A549 treated with AZD9567 at 1 μM for 4 hours (cell line): ENCODE results near the gene SYT7. TPM values are rescaled to one million over a fixed set of nuclear protein-coding genes. Genes with fewer than 3 reads are reported as not detected.

ENCODE experiments used
- total RNA-seq: library from RNA; stranded (reverse); fragments of 200-300 nt; extraction: Qiagen RNA extraction; gene quantifications from 5 replicates; pipeline ENCODE4 v1.2.3, GENCODE V29; 2022; ENCODE audit not compliant: insufficient read depth

Gene SYT7
- 0.92 to 1.3 TPM (median 1.2 TPM) in 5 replicates for total RNA-seq

DNA sequence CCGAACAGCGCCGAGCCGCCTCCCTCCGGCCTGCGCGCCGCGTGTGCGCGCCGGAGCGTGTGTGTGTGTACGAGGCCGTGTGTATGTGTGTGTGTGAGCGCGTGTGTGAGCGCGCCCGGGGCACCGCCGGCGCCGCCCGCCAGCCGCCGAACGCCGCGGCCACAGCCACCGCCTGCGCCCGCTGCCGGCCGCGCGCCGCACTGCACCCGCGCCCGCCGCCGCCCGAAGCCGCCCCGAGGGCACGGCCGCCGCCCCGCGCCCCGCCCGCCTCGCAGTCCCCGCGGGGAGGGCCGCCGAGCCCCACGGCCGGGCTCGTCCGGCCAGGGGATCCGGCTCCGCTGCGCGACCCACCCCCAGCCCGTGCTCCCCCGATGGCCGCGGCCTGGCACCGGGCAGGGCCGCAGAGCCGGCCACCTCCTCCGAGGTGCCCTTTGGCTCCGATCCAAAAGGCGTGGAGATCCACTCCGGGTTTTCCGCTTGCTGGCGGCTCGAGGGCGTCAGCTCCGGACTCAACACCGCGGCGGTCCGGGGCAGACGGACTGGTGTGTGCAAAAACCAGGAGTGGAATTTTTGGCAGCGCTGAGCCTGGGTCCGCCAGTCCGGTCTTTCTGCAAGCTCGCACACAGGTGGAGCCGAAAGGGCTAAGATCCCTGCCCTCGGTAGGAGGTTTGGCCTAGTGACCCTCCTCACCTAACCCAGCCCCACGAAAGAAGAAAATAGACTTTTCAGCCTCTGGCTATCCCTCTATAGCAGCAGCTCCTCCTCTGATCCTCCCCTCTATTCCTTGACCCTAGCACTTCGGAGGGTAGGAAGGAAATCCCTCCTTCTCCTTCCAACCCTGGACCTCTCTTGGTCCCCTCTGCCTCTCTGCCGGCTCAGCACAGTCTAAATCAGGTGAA lies at the start of gene SYT7:
Gene SYT7 (minus strand): TSS at position 47 of the 899 bp plus-strand sequence. CDS start 256 bp downstream, outside the sequence.

DNA sequence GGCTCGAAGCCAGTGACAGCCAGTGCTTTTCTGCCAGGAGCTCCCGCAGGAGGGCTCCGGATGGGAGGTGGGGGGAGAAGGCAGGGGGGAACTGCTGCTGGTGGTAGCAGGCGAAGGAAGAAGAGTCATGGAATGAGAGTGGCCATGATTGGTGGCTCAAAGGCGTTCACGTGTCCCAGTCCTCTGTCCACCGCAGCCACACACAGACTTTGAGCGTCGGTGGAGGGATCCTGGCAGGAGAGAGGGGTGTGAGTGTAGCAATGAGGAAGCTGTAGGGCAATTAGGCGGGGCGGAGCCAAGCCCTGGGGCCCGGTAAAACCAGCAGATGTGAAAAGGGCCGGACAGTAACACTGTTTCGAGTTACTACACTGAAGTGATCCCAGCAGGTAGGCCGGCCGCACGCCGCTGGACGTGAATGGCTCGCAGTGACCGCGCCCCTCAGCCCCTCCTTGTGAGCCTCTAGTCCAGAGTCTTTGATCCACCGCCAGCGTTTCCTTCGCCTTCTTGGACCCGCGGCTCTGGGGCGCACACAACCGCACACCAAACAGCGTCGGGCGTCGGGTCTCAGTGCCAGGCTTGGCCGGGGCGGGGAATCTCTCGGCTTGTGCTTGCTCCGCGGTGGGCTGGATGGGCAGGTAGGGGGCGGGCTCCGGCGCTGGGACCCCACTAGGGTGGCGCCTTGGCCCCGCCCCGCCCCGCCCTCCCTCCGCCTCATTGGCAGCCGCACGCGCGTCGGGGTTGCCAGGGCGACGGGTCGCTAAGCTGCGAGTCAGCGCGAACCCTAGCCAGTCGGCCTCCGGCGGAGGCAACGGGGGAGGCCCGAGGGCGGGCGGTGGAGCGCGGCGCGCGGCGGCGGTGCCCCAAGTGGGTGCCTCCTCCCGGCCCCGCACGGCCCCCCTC lies 72.7 kb downstream of the SYT7 start, which contains the start of gene LRRC10B:
Gene LRRC10B (plus strand): TSS at position 788 of the 900 bp plus-strand sequence. CDS start 250 bp downstream, outside the sequence.

Other genes starting within 250 kb of the SYT7 start
- 154 to 195 TPM (median 161 TPM) in 5 replicates for gene DDB1, start 248.0 kb downstream of the SYT7 start, total RNA-seq
- gene TKFC, start 247.8 kb downstream of the SYT7 start, total RNA-seq, result 54.5 to 76.9 TPM (median 73.9 TPM) in 5 replicates
- 43.1 to 48.8 TPM (median 44.3 TPM) in 5 replicates for gene CYB561A3, start 219.2 kb downstream of the SYT7 start, total RNA-seq
- 74.5 to 101 TPM (median 96.3 TPM) in 5 replicates for gene TMEM138, start 218.7 kb downstream of the SYT7 start, total RNA-seq
- 18.4 to 24.4 TPM (median 18.8 TPM) in 5 replicates for gene TMEM216, start 188.5 kb downstream of the SYT7 start, total RNA-seq
- 66.4 to 73.9 TPM (median 73.7 TPM) in 5 replicates for gene CPSF7, start 151.1 kb downstream of the SYT7 start, total RNA-seq
- 40.8 to 91.8 TPM (median 42.4 TPM) in 5 replicates for gene SDHAF2, start 151.0 kb downstream of the SYT7 start, total RNA-seq
- gene LRRC10B, start 72.3 kb downstream of the SYT7 start, total RNA-seq, result 0.16 to 0.89 TPM (median 0.23 TPM) in 5 replicates
- gene DAGLA, start 99.3 kb upstream of the SYT7 start, total RNA-seq, result 3.7 to 5.6 TPM (median 5.2 TPM) in 5 replicates
- 11.9 to 19.0 TPM (median 18.0 TPM) in 5 replicates for gene MYRF, start 171.6 kb upstream of the SYT7 start, total RNA-seq
- gene TMEM258, start 211.5 kb upstream of the SYT7 start, total RNA-seq, result 215 to 243 TPM (median 228 TPM) in 5 replicates
- 85.9 to 107 TPM (median 99.6 TPM) in 5 replicates for gene FEN1, start 211.8 kb upstream of the SYT7 start, total RNA-seq
- gene FADS1, start 235.9 kb upstream of the SYT7 start, total RNA-seq, result 178 to 247 TPM (median 209 TPM) in 5 replicates
- gene FADS2, start 247.2 kb upstream of the SYT7 start, total RNA-seq, result 360 to 457 TPM (median 388 TPM) in 5 replicates